Left ventricle myocardium inferior (tissue), 1 donor: ENCODE data around the gene DGKD. TPM values are rescaled to one million over a fixed set of nuclear protein-coding genes. Genes with fewer than 3 reads are reported as not detected.

Experiments used
- DNase-seq: peaks from one replicate; pipeline ENCODE4 v3.0.0-alpha.2; 2020
- H3K27ac ChIP-seq: fragments of 200-600 bp; replicated peaks from 2 replicates; pipeline ENCODE4 v1.8.0; 2021
- H3K27me3 ChIP-seq: fragments of 200-600 bp; 2 replicates; pipeline ENCODE4 v1.8.0; 2021; ENCODE audit warnings: low read depth
- H3K36me3 ChIP-seq: fragments of 200-600 bp; 2 replicates; pipeline ENCODE4 v1.8.0; 2021
- H3K4me1 ChIP-seq: fragments of 200-600 bp; 2 replicates; pipeline ENCODE4 v1.8.0; 2021
- H3K4me3 ChIP-seq: fragments of 200-600 bp; 2 replicates; pipeline ENCODE4 v1.8.0; 2021; ENCODE audit warnings: mild to moderate bottlenecking, moderate library complexity
- H3K9me3 ChIP-seq: fragments of 200-600 bp; replicated peaks from 2 replicates; pipeline ENCODE4 v1.8.0; 2021
- CTCF ChIP-seq: fragments of 200-600 bp; IDR thresholded peaks from 2 replicates; pipeline ENCODE4 v1.8.0; 2021; ENCODE audit warnings: antibody characterized with exemption, mild to moderate bottlenecking, borderline replicate concordance
- intact Hi-C: fragments of 100-400 bp; cut with micrococcal nuclease; formaldehyde crosslinking; loops from one replicate; pipeline ENCODE4 v1.11.0; 2022
- total RNA-seq: library from RNA; stranded (reverse); fragmentation: NEBNext Ultra II Directional; extraction: Animal tissue kit (Norgen Biotek cat#: 25700); gene quantifications from one replicate; pipeline ENCODE4 v1.2.1, GENCODE V29; 2021
- donor health status: DM: no; HTN: yes; CAD: no; lungs with severe emphysema.

DGKD gene
- total RNA-seq, 1 donor from 2014 or later, result 41.7 TPM

GRCh38 chr2:233463586-233463985 is 109.3 kb downstream of the DGKD start:
- Histone ChIP-seq H3K4me3 (no peak overlapping the region), H3K9me3 (no peaks in the 10 kb centered on the region), H3K36me3 (peaks cover 97% of the 10 kb centered on the region), H3K27ac (no peak overlapping the region), H3K4me1 (peaks cover 13% of the 10 kb centered on the region), H3K27me3 (no peaks in the 10 kb centered on the region)
- DNase-seq, result no peak
- TF ChIP-seq CTCF, result no peak
- intact Hi-C loops, result no loop called here

GRCh38 chr2:233464056-233464455 is 109.8 kb downstream of the DGKD start:
- no peak for DNase-seq
- Histone ChIP-seq H3K4me3 (no peak overlapping the region), H3K9me3 (no peaks in the 10 kb centered on the region), H3K27me3 (no peaks in the 10 kb centered on the region), H3K27ac (no peak overlapping the region), H3K36me3 (peaks cover 97% of the 10 kb centered on the region), H3K4me1 (peaks cover 18% of the 10 kb centered on the region)
- intact Hi-C loops, result no loop called here
- TF ChIP-seq CTCF, result no peak

- no peak for DNase-seq
- no peak for TF ChIP-seq CTCF
- Histone ChIP-seq H3K4me1 (peaks cover 24% of the 10 kb centered on the region), H3K27me3 (no peaks in the 10 kb centered on the region), H3K4me3 (no peak overlapping the region), H3K27ac (no peak overlapping the region), H3K36me3 (peaks cover 96% of the 10 kb centered on the region), H3K9me3 (no peaks in the 10 kb centered on the region)
- intact Hi-C loops, result no loop called here
Observed at GRCh38 chr2:233464531-233465240, 110.4 kb downstream of the DGKD start.

- no peak overlapping the region for H3K27ac ChIP-seq
- DNase-seq, result no peak
- TF ChIP-seq CTCF, result no peak
Observed at GRCh38 chr2:233466991-233467603, 112.8 kb downstream of the DGKD start.

GRCh38 chr2:233468047-233468740 is 113.9 kb downstream of the DGKD start:
- peak overlapping the region; percentile 79 for H3K27ac ChIP-seq
- peaks cover 75% of the 10 kb centered on the region for H3K36me3 ChIP-seq
- H3K27me3 ChIP-seq, result no peaks in the 10 kb centered on the region
- intact Hi-C loops, result no loop called here
- H3K4me1 ChIP-seq, result peaks cover 29% of the 10 kb centered on the region
- H3K4me3 ChIP-seq, result no peak overlapping the region
- no peaks in the 10 kb centered on the region for H3K9me3 ChIP-seq
- DNase-seq, result no peak
- no peak for TF ChIP-seq CTCF

More at GRCh38 chr2:233466991-233467603, 112.8 kb downstream of the DGKD start:
- intact Hi-C loops, result no loop called here
- Histone ChIP-seq H3K27me3 (no peaks in the 10 kb centered on the region), H3K4me3 (no peak overlapping the region), H3K36me3 (peaks cover 75% of the 10 kb centered on the region), H3K9me3 (no peaks in the 10 kb centered on the region), H3K4me1 (peaks cover 29% of the 10 kb centered on the region)
